HG03432 (cell line): ENCODE results near the gene ZNF773.
"Not testable (repeated sequence)": the region's sequence is repeated elsewhere in the genome, so short reads cannot be mapped to it uniquely, and the experiment has no call there.

Experiments
- ATAC-seq: cut with Tn5 transposase; IDR thresholded peaks from one replicate; pipeline ENCODE4 v1.9.1; 2021; ENCODE audit warnings: mild to moderate bottlenecking, moderate library complexity; ENCODE audit not compliant: unreplicated experiment

Gene ZNF773

DNA sequence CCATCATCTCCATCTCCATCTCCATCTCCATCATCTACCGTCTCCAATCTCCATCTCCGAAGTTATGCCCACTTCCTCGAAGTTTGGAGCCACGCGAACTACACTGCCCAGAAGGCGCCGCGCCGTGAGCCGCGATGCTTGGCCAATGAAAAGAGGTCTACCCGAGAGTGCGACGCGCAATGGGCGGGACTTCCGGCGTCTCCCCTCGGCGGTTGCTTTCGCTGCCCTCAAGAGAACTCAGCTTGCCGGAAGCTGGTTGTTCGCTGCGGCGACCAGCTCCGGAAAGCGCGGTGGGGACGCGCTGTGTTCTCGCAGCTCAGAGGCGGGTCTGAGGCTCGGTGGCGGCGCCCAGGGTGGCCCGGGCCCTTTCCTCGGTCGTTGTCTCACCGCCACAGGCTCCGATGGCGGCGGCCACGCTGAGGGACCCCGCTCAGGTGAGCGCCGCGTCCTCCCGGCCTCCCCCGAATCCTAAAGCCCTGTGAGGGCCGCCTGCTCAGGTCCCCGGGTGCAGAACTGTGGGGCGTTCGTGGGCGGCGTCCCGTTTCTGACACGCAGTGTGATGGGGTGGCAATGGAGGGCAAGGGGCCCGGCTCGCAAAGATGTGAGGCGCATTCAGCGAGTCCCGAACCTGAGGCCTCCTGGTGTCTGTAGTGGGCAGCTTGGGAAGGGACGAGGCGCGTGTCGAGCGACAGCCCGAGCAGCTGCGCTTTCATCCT lies at the start of gene ZNF773:
Gene ZNF773 (plus strand): TSS at position 259 of the 716 bp plus-strand sequence. CDS start 143 bp downstream, at position 402.
- ATAC-seq, result peak; percentile 99

DNA sequence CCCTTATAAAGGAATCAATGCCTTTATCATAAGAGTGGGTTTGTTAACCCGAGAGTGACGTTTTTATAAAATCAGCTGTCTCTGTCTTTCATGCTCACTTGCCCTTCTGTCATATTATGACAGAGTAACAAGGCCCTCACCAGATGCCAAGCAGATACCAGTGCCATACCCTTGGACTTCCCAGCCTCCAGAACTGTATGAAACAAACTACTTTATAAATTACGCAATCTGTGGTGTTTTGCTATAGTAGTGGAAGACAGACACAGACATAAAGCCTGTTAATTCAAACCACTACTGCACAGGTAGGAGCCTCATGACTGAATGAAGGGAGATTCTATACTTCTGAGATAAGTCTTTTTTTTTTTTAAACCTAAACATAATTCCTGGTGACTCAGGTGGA lies 47.4 kb upstream of the ZNF773 start:
- no peak for ATAC-seq

GRCh38 chr19:57465680-57466381 lies 33.9 kb upstream of the ZNF773 start:
- ATAC-seq, result no peak

DNA sequence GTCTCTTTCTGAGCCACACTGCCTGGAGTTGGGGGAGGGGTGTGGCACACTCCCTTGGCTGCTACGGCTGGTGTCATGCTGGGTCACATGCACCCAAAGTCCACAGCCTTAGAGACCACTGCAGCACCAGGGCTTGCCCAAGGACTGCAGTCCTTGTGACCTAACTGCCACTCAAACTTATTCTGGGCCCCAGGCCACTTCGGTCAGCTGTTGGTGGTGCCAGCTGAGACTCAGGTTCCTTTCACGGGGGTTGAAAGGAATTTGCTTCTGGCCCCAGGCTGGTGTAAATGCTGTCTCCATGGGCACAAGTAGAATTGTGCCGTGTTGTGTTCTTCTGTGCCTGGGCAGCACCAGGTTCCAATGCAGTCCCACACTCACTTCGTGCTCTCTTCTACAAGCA lies 33.2 kb upstream of the ZNF773 start:
- ATAC-seq, result no peak

DNA sequence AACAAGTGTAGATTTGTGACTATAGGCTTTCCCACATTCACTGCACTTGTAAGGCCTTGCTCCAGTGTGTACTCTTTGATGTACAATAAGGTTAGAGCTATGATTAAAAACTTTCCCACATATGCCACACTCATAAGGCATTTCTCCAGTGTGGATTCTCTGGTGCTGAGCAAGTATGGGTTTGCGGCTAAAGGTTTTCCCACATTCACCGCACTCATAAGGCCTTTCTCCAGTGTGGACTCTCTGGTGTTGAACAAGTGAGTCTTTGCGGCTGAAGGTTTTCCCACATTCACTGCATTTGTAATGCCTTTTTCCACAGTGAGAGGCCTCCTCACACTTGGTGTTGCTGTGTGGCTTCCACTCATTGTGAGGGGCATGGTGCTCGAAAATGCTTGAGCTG lies 26.1 kb upstream of the ZNF773 start:
- ATAC-seq, result no peak

- ATAC-seq, result peak; percentile 90
Measured at GRCh38 chr19:57477191-57478008, 22.3 kb upstream of the ZNF773 start, which contains the start of gene ZNF772. Gene ZNF772, minus strand, starts transcription at chr19:57477566. Its CDS starts 257 bp downstream, at chr19:57477309.

DNA sequence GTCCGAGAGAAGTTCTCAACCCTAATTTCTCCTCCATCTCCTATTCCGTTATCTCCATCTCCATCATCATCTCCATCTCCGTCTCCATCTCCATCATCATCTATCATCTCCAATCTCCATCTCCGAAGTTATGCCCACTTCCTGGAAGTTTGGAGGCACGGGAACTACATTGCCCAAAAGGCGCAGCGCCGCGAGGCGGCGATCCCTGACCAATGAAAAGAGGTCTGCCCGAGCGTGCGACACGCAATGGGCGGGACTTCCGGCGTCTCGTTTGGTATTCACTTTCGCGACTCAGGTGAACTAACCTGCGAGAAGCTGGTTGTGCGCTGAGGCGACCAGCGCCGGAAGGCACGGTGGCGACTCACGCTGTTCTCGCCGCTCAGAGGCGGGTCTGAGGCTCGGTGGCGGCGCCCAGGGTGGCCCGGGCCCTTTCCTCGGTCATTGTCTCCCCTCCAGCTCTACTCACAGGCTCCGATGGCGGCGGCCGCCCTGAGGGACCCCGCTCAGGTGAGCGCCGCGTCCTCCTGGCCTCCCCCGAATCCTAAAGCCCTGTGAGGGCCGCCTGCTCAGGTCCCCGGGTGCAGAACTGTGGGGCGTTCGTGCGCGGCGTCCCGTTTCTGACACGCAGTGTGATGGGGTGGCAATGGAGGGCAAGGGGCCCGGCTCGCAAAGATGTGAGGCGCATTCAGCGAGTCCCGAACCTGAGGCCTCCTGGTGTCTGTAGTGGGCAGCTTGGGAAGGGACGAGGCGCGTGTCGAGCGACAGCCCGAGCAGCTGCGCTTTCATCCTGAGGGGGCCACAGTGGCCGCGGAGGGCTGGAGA lies 12.1 kb upstream of the ZNF773 start, which contains the start of gene ZNF419:
Gene ZNF419 (plus strand): TSS at position 274 of the 822 bp plus-strand sequence. CDS start 201 bp downstream, at position 475.
- ATAC-seq, result peak; percentile 96

- ATAC-seq, result not testable (repeated sequence)
Measured at GRCh38 chr19:57488299-57488644, 11.5 kb upstream of the ZNF773 start.

DNA sequence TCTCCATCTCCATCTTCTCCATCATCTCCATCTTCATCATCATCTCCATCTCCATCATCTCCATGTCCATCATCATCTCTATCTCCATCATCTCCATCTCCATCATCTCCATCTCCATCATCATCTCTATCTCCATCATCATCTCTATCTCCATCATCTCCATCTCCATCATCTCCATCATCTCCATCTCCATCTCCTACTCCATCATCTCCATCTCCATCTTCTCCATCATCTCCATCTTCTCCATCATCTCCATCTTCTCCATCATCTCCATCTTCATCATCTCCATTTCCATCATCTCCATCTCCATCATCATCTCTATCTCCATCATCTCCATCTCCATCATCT lies 432 bp upstream of the ZNF773 start:
- not testable (repeated sequence) for ATAC-seq

DNA sequence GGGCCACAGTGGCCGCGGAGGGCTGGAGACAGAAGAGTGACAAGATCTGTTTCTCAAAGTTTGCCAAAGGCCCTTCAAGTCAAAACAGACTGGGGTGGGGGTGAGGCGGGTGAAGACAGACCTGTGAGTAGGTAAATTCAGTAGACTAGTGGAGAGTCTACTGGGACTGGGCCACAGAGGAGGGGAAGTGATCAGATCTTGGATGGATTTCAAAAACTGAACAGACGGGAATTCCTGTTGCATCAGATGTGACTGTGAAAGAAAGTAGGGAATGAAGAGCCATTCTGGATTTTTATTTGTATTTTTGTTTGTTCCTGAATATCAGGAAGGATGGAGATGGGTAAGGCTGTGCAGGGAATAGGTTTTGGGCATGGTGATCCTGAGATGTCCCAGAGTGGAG lies 662 bp downstream of the ZNF773 start:
- ATAC-seq, result not testable (repeated sequence)

DNA sequence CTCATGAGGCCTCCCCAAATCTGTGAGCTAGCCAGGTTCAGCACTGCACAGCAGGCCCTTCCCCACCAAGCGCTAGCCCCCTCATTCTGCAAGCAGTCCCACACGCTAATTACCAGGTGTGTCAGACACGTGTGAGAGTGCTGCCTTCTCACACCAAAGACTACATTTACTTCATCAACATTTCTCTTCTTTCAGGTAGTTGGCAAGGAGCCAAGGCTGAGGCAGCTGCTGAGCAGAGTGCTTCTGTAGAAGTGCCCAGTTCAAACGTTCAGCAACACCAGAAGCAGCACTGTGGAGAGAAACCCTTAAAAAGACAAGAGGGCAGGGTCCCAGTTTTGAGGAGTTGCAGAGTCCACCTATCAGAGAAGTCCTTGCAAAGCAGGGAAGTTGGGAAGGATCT lies 6.4 kb downstream of the ZNF773 start:
- no peak for ATAC-seq

DNA sequence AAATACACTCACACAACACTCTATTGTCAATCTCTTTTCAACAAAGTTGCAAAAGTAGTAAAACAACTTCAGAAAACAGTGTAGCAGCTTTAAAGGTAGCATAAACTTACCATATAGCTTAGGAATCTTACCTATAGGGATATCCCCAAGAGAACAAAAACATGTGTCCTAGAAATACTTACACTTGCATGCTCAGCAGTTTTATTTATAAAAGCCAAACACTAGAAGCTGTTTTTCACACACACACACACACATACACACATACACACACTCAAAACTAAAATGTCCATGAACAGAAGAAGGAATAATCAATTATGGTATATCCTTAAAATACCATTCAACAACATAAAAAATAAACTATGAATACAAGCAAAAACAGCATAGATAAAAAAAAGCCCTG lies 11.7 kb downstream of the ZNF773 start:
- no peak for ATAC-seq

GRCh38 chr19:57512845-57513244 lies 13.1 kb downstream of the ZNF773 start:
- ATAC-seq, result no peak

DNA sequence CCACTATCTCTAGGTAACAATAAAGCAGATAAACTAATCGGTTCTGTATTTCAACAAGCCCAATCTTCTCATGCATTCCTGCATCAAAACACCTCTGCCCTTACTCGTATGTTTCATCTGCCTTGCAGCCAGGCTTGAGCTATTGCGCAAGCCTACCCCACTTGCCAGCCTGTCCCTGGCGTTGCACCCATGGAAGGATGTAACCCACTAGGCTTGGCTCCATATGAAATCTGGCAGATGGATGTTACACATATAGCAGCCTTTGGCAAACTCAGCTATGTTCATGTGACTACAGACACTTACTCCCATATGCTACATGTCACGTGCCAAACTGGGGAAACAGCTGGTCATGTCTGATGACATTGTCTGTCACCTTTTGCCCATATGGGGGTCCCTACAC lies 15.5 kb downstream of the ZNF773 start:
- no peak for ATAC-seq

DNA sequence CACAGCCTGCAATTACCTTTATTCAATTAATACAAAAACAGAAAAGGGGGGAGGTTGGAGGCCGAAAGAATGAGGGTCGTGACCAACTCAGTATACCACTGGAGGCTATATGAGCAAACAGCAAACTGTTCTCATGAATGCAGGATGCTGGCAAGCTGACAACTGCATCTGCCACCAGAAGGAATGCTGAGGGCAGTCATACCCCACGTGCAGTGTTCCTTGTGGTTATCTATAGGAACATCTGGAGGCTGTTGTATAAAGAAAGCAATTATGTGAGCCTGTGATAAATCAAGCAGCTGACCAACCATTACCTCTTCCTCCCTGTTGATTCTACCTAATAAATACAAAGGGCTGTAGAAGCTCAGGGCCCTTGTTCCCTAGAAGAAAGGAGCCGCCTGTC lies 18.3 kb downstream of the ZNF773 start:
- not testable (repeated sequence) for ATAC-seq

GRCh38 chr19:57527136-57527881 lies 27.6 kb downstream of the ZNF773 start, which contains the start of gene ZNF549:
Gene ZNF549, plus strand, starts transcription at chr19:57527356. Its CDS starts 218 bp downstream, at chr19:57527574.
- ATAC-seq, result peak; percentile 98

- ATAC-seq, result no peak
Measured at GRCh38 chr19:57537953-57538547, 38.3 kb downstream of the ZNF773 start.

GRCh38 chr19:57546513-57546912 lies 46.8 kb downstream of the ZNF773 start:
- no peak for ATAC-seq

GRCh38 chr19:57552432-57552831 lies 52.7 kb downstream of the ZNF773 start:
- no peak for ATAC-seq
